ENCODE data around the gene MAP1LC3A. TPM values are rescaled to one million over a fixed set of nuclear protein-coding genes. Genes with fewer than 3 reads are reported as not detected.

The MAP1LC3A gene
- total RNA-seq, 1 donor from 2014 or later = 51.6 TPM

- no peak for TF ChIP-seq CTCF (IDR thresholded peaks at IDR 0.05)
- H3K27ac ChIP-seq = no peak overlapping the region
- H3K36me3 ChIP-seq = peaks cover 95% of the 10 kb centered on the region
- H3K4me1 ChIP-seq = peaks cover 26% of the 10 kb centered on the region
- H3K9me3 ChIP-seq = no peaks in the 10 kb centered on the region
- intact Hi-C loops (cut with DNase I) = no loop called here
- H3K4me3 ChIP-seq = no peak overlapping the region
- ATAC-seq = no peak
- H3K27me3 ChIP-seq (ENCODE audit: low read depth) = no peaks in the 10 kb centered on the region
- DNase-seq = no peak
Observed at GRCh38 chr20:34532320-34532719, 26.2 kb upstream of the MAP1LC3A start.

GRCh38 chr20:34532756-34533155 is 25.8 kb upstream of the MAP1LC3A start:
- intact Hi-C loops (cut with DNase I) = no loop called here
- Histone ChIP-seq H3K27ac (no peak overlapping the region), H3K27me3 (ENCODE audit: low read depth) (no peaks in the 10 kb centered on the region), H3K4me1 (peaks cover 25% of the 10 kb centered on the region), H3K9me3 (no peaks in the 10 kb centered on the region), H3K36me3 (peaks cover 95% of the 10 kb centered on the region), H3K4me3 (no peak overlapping the region)
- TF ChIP-seq CTCF (IDR thresholded peaks at IDR 0.05) = no peak
- ATAC-seq = no peak
- no peak for DNase-seq

GRCh38 chr20:34534391-34535165 is 23.9 kb upstream of the MAP1LC3A start:
- Histone ChIP-seq H3K4me3 (no peak overlapping the region), H3K4me1 (peaks cover 12% of the 10 kb centered on the region), H3K27ac (no peak overlapping the region), H3K36me3 (peaks cover 94% of the 10 kb centered on the region), H3K9me3 (no peaks in the 10 kb centered on the region), H3K27me3 (ENCODE audit: low read depth) (no peaks in the 10 kb centered on the region)
- ATAC-seq = no peak
- no peak for DNase-seq
- intact Hi-C loops (cut with DNase I) = no loop called here
- no peak for TF ChIP-seq CTCF (IDR thresholded peaks at IDR 0.05)

GRCh38 chr20:34535301-34535840 is 23.1 kb upstream of the MAP1LC3A start:
- intact Hi-C loops (cut with DNase I) = no loop called here
- Histone ChIP-seq H3K36me3 (peaks cover 94% of the 10 kb centered on the region), H3K27me3 (ENCODE audit: low read depth) (no peaks in the 10 kb centered on the region), H3K9me3 (no peaks in the 10 kb centered on the region), H3K4me1 (peaks cover 4% of the 10 kb centered on the region), H3K27ac (no peak overlapping the region), H3K4me3 (no peak overlapping the region)
- peak; percentile 27 for DNase-seq
- no peak for ATAC-seq
- TF ChIP-seq CTCF (IDR thresholded peaks at IDR 0.05) = no peak

- no peak for ATAC-seq
Observed at GRCh38 chr20:34535857-34536256, 22.7 kb upstream of the MAP1LC3A start.

More at GRCh38 chr20:34535857-34536256, 22.7 kb upstream of the MAP1LC3A start:
- DNase-seq = no peak
- Histone ChIP-seq H3K27ac (no peak overlapping the region), H3K27me3 (ENCODE audit: low read depth) (no peaks in the 10 kb centered on the region), H3K9me3 (no peaks in the 10 kb centered on the region), H3K36me3 (peaks cover 94% of the 10 kb centered on the region), H3K4me3 (no peak overlapping the region), H3K4me1 (no peaks in the 10 kb centered on the region)
- intact Hi-C loops (cut with DNase I) = no loop called here
- TF ChIP-seq CTCF (IDR thresholded peaks at IDR 0.05) = no peak
